ENCODE data around the gene ZNF555.
"Not testable (repeated sequence)": the region's sequence is repeated elsewhere in the genome, so short reads cannot be mapped to it uniquely, and the experiment has no call there.

The ZNF555 gene

GRCh38 chr19:2840794-2841791, at the start of gene ZNF555:
ZNF555 (plus strand) TSS chr19:2841475; CDS start chr19:2841573, 98 bp downstream.
- FAIRE-seq: peak; percentile 91
- DNase-seq (ENCODE audit: low spot score): peak; percentile 97

DNA sequence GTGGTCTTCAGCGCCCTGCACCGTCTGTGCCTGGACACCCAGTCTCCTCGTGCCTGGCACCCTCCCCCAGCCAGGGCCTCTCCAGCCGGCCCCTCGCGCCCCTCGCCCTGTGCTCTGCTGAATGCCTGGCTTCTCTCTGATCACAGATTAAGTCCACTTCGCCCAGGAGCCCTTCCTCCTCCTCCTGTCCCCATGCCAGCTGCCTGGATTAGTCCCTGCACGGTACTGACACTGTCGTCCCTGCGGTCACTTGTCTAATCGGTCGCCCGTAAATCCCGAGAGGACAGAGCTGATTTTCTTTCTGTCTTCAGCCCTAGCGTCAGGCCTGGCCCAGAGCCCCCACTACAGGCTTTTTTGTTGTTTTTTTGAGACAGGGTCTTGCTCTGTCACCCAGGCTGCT, 49.4 kb upstream of the ZNF555 start:
- DNase-seq (ENCODE audit: low spot score) (no peak), FAIRE-seq (no peak)

DNA sequence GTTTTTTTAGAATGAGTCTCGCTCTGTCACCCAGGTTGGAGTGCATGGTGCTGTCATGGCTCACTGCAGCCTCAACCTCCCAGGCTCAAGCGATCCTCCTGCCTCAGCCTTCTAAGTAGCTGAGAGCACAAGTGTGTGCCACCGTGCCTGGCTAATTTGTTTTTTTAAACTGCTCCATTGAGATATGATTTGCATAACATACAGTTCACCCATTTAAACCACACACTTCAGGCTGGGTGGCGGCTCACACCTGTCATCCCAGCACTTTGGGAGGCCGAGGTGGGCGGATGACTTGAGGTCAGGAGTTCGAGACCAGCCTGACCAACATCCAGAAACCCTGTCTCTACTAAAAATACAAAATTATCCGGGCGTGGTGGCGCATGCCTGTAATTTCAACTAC, 48.6 kb upstream of the ZNF555 start:
- FAIRE-seq; DNase-seq (ENCODE audit: low spot score): not testable (repeated sequence)

DNA sequence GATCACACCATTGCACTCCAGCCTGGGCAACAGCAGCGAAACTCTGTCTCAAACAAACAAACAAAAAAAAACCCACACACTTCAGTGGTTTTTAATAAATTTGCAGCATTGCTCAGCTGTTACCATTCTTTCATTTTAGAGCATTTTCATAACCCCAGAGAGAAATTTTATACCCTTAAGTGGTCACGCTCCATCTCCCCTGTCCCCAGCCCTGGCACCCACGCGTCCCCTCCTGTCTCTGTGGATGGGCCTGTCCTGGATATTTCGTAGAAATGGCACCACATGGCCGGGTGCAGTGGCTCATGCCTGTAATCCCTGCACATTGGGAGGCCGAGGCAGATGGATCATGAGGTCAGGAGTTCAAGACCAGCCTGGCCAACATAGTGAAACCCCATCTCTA, 48.1 kb upstream of the ZNF555 start:
- FAIRE-seq (no peak), DNase-seq (ENCODE audit: low spot score) (no peak)

- no peak for DNase-seq (ENCODE audit: low spot score)
- FAIRE-seq: no peak
These were observed 47.7 kb upstream of the ZNF555 start for GRCh38 chr19:2793577-2793976.

DNA sequence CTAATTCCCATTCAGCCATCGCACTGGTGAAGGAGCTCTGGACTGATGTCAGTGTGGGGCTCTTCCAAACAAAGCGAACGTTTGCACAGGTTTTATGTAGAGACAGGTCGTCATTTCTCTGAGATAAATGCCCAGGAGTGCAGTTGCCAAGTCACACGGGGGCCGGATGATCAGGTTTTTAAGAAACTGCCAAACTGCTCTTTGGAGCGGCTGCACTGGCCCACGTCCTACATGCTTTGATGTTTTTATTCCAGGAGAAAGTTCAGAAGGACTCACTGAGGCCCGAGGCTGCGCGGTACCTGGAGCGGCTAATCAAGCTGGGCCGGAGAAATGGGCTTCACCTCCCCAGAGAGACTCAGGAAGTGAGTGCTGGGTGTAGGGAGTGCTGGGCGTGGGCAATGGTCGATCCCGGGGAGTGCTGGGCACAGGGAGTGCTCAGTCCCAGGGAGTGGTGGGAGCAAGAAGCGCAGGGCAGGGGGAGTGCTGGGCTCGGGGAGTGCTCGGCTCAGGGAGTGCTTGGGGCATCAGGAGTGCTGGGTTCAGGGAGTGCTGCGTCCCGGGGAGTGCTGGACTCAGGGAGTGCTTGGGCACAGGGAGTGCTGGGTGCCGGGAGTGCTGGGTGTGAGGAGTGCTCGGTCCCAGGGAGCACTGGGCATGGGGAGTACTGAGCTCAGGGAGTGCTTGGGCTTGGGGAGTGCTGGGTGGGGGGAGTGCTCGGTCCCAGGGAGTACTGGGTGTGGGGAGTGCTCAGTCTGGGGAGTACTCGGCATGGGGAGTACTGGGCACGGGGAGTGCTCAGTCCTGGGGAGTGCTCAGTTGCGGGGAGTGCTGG, 45.2 kb upstream of the ZNF555 start:
- no peak for FAIRE-seq
- no peak for DNase-seq (ENCODE audit: low spot score)

- FAIRE-seq (no peak), DNase-seq (ENCODE audit: low spot score) (no peak)
These were observed 44.5 kb upstream of the ZNF555 start for GRCh38 chr19:2796659-2797266.

DNA sequence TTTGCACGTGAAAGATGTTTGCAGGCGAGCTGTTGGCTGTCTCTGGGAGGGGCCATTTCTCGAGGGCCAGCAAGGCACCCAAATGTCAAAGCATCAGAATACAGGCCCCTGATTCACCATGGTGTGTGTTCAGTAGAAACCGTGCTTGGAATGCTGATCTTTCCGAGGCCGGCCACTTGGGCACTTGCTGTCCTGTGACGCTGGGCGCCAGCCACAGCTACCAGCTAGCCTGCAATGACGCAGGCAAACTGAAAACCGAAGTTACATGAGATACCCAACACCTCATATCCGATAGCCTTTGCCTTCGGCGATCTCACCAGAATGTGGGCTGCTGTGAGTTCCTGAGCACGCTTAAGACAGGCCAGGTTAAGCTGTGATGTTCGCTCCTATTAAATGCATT, 44.0 kb upstream of the ZNF555 start:
- DNase-seq (ENCODE audit: low spot score) (no peak), FAIRE-seq (no peak)

DNA sequence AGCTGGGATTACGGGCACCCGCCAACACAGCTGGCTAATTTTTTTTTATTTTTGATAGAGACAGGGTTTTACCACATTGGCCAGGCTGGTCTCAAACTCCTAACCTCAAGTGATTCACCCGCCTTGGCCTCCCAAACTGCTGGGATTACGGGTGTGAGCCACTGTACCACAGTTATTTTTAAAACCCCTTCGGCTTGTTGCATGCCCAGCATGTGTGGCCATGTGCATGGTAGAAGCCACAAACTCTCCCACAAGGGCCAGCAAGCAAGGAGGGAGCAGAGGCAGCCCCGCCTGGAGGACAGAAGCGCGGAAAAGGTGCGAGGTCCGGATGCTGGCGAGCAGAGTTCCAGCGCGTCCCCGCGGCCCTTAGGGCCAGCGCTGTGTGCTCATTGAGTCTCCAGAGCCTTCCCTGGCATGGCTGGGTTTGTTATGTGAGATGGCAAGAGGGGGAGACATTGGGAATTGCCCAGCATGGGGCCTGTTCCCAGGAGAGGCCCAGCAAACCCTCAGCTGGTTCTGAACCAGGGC, 43.1 kb upstream of the ZNF555 start:
- DNase-seq (ENCODE audit: low spot score) (no peak), FAIRE-seq (no peak)

- no peak for FAIRE-seq
- peak; percentile 13 for DNase-seq (ENCODE audit: low spot score)
These were observed 42.5 kb upstream of the ZNF555 start for GRCh38 chr19:2798733-2799132.

- DNase-seq (ENCODE audit: low spot score): no peak
- FAIRE-seq: no peak
These were observed 41.8 kb upstream of the ZNF555 start for GRCh38 chr19:2799273-2800020.

DNA sequence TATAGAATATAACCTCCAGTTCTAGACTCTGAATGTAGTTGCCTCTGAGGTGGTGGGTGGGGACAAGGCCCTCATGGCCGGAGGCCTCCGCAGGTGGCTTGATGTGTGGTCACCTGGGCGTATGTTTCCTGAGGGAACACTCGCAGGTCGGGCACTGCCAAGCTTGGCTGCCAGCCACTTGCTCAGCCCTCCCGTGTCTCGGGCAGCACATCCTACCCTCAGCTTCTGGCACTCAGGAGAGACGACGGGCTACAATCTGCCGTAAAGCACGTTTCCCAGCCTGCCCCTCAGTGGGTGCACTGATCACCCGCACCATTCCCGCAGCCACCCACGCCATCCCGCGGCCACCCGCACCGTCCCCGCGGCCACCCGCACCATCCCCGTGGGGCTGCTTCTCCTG, 40.8 kb upstream of the ZNF555 start:
- FAIRE-seq: no peak
- DNase-seq (ENCODE audit: low spot score): no peak

DNA sequence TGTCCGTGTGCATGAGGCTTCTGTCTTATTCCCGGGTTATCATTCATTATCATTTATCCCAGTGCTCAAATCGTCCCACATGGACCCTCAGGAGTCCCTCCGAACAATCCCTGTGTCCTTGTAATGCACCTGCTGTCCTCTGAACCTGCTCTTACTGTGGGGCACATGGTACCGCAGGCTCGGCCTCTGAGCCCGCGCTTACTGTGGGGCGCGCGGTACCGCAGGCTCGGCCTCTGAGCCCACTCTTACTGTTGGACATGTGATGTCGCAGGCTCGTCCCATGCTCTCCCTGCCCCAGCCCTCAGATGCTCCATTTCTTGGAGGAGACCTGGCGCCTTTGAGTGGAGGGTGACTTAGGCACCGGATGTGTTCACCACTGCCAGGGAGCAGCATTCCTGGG, 38.4 kb upstream of the ZNF555 start:
- DNase-seq (ENCODE audit: low spot score) (no peak), FAIRE-seq (no peak)

- no peak for DNase-seq (ENCODE audit: low spot score)
- FAIRE-seq: no peak
These were observed 37.7 kb upstream of the ZNF555 start for GRCh38 chr19:2803486-2804155.

DNA sequence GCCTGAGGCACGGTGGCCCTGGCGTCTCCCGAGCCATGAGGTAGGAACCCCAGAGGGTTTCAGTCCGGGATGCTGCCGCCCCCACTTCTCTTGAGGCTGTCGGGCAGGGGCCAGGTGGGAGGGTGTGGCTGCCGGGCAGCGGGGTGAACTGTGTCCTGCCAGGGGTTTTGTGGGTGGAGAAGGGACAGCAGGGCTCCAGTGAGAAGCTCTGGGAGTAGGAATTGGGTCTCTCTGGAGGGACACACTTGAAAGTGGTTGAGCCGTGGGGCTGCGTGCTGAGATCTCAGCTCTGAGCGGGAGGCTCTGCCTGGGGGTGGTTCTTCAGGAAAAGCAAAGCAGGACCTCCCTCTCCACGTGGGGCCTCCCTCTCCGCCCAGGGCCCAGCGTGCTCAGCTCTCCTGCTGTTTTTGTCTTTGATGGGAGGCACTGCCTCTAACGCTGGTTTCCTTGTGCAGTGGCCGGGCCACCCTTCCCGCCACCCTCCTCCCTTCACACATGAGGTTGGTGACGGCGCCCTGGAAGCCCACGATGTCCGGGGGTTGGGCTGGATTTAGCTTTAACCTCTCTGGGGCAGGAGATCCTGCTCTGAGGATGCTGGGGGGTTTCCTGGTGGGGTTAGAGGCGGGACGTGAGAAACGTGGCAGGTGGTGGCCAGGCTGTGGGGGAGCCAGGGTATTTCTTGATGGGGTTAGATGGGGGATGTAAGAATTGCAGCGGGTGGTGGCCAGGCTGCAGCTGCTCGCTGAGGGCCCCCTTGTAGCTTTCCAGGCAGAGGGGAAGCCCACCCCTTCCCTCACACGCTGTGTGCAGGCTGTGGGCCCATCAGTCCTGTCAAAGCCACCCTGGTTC, 36.9 kb upstream of the ZNF555 start:
- FAIRE-seq: no peak
- DNase-seq (ENCODE audit: low spot score): no peak

DNA sequence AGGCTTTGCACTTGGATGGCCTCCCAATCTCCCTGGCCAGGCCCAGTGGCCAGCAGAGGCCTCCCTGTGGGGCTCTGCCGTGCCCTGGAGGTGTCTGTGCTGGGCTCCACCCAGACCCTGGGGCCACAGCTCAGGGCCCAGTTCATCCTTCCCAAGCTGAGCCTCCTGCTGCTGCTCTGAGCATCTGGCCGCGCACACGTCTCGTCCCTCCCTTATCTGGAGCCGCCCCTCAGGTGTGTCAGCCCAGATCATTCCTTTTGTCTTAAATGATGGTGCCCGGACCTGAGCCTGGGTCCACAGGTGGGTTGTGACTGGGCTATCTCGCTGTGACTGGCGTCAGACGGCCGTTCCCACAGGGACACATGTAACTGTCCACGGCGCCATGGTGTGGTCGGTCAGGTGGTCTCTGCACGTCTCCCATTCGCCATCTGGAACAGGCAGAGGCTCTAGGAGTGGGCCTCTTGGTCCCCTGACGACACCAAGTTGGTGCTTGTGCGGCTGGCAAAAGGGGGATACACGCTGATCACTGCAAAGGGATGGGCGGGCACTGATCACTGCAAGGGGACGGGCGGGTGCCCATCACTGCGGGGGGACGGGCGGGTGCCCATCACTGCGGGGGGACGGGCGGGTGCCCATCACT, 35.9 kb upstream of the ZNF555 start:
- FAIRE-seq (no peak), DNase-seq (ENCODE audit: low spot score) (no peak)

DNA sequence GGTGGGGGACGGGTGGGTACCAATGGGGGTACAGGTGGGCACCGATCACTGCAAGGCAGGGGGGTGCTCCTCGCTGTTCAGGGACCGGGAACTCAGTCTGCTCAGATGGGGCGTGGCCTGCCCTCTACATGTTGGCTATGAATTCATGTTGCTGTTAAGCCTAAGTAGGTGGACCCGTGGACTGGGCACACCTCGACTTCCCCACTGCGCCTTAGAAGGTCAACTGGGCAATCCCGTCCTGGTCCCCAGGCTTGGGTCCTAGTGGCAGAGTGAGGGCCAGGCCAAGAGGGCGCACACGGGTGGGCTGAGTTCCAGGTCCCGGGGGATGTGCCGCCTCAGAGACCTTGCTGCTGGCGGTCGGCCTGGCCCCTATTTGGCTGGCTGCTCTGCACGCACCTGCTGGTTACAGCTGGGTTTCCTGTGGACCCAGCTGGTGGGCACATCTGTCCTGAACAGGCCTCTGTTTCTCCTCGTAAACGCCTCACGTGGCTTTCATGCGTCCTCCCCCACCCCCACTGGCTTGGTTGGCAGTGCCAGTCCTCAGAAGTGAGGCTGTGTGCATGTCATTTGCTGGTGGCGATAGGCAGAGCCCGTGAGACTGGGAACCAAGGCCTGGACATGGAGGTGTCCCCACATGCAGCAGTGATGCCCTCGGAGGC, 35.2 kb upstream of the ZNF555 start:
- FAIRE-seq (no peak), DNase-seq (ENCODE audit: low spot score) (no peak)

GRCh38 chr19:2806736-2807378, 34.4 kb upstream of the ZNF555 start:
- FAIRE-seq (no peak), DNase-seq (ENCODE audit: low spot score) (no peak)
